Adrenal gland (tissue), 12 donors: ENCODE results near the gene KLHL9. TPM values are rescaled to one million over a fixed set of nuclear protein-coding genes. Genes with fewer than 3 reads are reported as not detected.

Source experiments
- DNase-seq, 7 donors: peaks; one replicate each; pipeline ENCODE4 v3.0.0-alpha.2; 2019 to 2020
- H3K27ac ChIP-seq, 5 donors: fragments of 200-600 bp; sonication (generic) in 4 of 5; 1 replicate in 3 of 5; 2 replicates in 2 of 5; pipeline versions ENCODE4 v1.5.1 to v1.8.0; 2016 to 2020; ENCODE audit warnings: mild to moderate bottlenecking in 1 of 5
- H3K27me3 ChIP-seq: fragments of 200-600 bp; 2 replicates; pipeline ENCODE4 v1.8.0; 2021
- H3K36me3 ChIP-seq, 2 donors: fragments of 200-600 bp; replicated peaks in 1 of 2; 1 replicate in 1 of 2; 2 replicates in 1 of 2; pipeline versions ENCODE4 v1.5.1 to v1.8.0; 2018 to 2022
- H3K4me1 ChIP-seq, 2 donors: fragments of 200-600 bp; replicated peaks in 1 of 2; 1 replicate in 1 of 2; 2 replicates in 1 of 2; pipeline versions ENCODE4 v1.5.1 to v1.8.0; 2018 to 2021
- H3K4me3 ChIP-seq, 4 donors: fragments of 200-600 bp; sonication (generic) in 3 of 4; one replicate each; pipeline ENCODE4 v1.5.1; 2016 to 2018
- H3K9me3 ChIP-seq, 3 donors: fragments of 200-600 bp; sonication (generic) in 1 of 3; replicated peaks in 1 of 3; 1 replicate in 2 of 3; 2 replicates in 1 of 3; pipeline versions ENCODE4 v1.5.1 to v1.8.0; 2016 to 2021
- POLR2A ChIP-seq, 2 donors: fragments of 450-650 bp; IDR thresholded peaks; one replicate each; pipeline ENCODE4 v1.6.1; 2017; ENCODE audit warnings: antibody characterized with exemption in 2 of 2, mild to moderate bottlenecking in 2 of 2, moderate library complexity in 1 of 2
- WGBS, 4 donors: extraction: QIAGEN DNeasy Blood & Tissue Kit in 2 of 4; methylation state at CpG; one replicate each; pipeline versions ENCODE4 v1.1.5 to v1.1.7; 2013 to 2017; 5-methylcytosine and 5-hydroxymethylcytosine counted together
- intact Hi-C, 2 donors: fragments of 100-400 bp; cut with DNase I; formaldehyde crosslinking; loops; one replicate each; pipeline versions ENCODE4 v1.14.1 to v1.15.0; 2022 to 2023
- polyA plus RNA-seq, 3 donors: library from polyadenylated mRNA; stranded (reverse); fragments of 200-250 nt in 2 of 3; fragments of 350-450 nt in 1 of 3; fragmentation: Illumina TruSeq in 1 of 3; extraction: RNeasy Lipid Tissue Mini Kit (QIAGEN cat#74804) in 1 of 3; gene quantifications; one replicate each; pipeline ENCODE4 v1.2.3, GENCODE V29; 2013 to 2014
- total RNA-seq, 9 donors: library from RNA; depleted of rRNA in 4 of 9; stranded (reverse); fragments of >200 nt in 4 of 9; fragments of 120-200 nt in 1 of 9; fragmentation: NEBNext Ultra II Directional in 1 of 9; extraction: Animal tissue kit (Norgen Biotek cat#: 25700) in 1 of 9; gene quantifications; one replicate each; pipeline versions ENCODE4 v1.1.0 to v1.2.4, GENCODE V29; 2013 to 2023
- TF ChIP-seq, protein P1 (sequence below), 6 experiments: fragments of 450-650 bp in 4 of 6; fragments of 200-600 bp in 2 of 6; sonication (generic) in 1 of 6; IDR thresholded peaks; 1 replicate in 5 of 6; 2 replicates in 1 of 6; pipeline versions ENCODE4 v1.5.1 to v1.8.0; 2016 to 2021; ENCODE audit warnings: antibody characterized with exemption in 6 of 6, mild to moderate bottlenecking in 2 of 6, moderate library complexity in 1 of 6
- donor health status: healthy with polysubstance abuse.
- donor health status: Bipolar disorder and iron deficiency.
- donor health status: DM: yes; HTN: yes; CAD: no.
- donor health status: DM: no; HTN: no; CAD: no.
- donor health status: DM: no; HTN: no; CAD: no.
- donor health status: DM: yes; HTN: yes; CAD: no.

Gene KLHL9
- total and polyA plus RNA-seq, 12 donors, result 6.7 to 30.4 (median 20.7) TPM

GRCh38 chr9:21322911-21323461, 12.2 kb downstream of the KLHL9 start:
- intact Hi-C loops, result loop anchor here (10.0 kb wide), 2 partner anchors 72 to 462 kb away; no protein-coding TSS in a partner anchor
- no peak for TF ChIP-seq POLR2A (IDR thresholded peaks at IDR 0.05)
- TF ChIP-seq, protein P1, sequence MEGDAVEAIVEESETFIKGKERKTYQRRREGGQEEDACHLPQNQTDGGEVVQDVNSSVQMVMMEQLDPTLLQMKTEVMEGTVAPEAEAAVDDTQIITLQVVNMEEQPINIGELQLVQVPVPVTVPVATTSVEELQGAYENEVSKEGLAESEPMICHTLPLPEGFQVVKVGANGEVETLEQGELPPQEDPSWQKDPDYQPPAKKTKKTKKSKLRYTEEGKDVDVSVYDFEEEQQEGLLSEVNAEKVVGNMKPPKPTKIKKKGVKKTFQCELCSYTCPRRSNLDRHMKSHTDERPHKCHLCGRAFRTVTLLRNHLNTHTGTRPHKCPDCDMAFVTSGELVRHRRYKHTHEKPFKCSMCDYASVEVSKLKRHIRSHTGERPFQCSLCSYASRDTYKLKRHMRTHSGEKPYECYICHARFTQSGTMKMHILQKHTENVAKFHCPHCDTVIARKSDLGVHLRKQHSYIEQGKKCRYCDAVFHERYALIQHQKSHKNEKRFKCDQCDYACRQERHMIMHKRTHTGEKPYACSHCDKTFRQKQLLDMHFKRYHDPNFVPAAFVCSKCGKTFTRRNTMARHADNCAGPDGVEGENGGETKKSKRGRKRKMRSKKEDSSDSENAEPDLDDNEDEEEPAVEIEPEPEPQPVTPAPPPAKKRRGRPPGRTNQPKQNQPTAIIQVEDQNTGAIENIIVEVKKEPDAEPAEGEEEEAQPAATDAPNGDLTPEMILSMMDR (IDR thresholded peaks at IDR 0.05), result no peak
- H3K27me3 ChIP-seq, result no peaks in the 10 kb centered on the region
- DNase-seq, result no peak
- peaks cover 0 to 9% of the 10 kb centered on the region in 2 donors for H3K36me3 ChIP-seq
- no peak overlapping the region for H3K27ac ChIP-seq
- WGBS, 4 donors, result 90 to 95% (median 91%) methylated on average over 5 of the region's 5 CpGs
- H3K4me1 ChIP-seq, result peaks cover 0 to 7% of the 10 kb centered on the region in 2 donors
- H3K4me3 ChIP-seq, result no peak overlapping the region
- no peaks in the 10 kb centered on the region for H3K9me3 ChIP-seq

GRCh38 chr9:21320465-21320864, 14.7 kb downstream of the KLHL9 start:
- no peaks in the 10 kb centered on the region for H3K27me3 ChIP-seq
- intact Hi-C loops, result loop anchor here (10.0 kb wide), 2 partner anchors 74 to 464 kb away; no protein-coding TSS in a partner anchor
- no peak overlapping the region for H3K4me3 ChIP-seq
- H3K27ac ChIP-seq, result no peak overlapping the region
- H3K9me3 ChIP-seq, result no peaks in the 10 kb centered on the region
- WGBS, 4 donors, result 73 to 86% (median 83%) methylated on average over 2 of the region's 2 CpGs
- DNase-seq, result no peak
- no peak for TF ChIP-seq POLR2A (IDR thresholded peaks at IDR 0.05)
- TF ChIP-seq, protein P1 (IDR thresholded peaks at IDR 0.05), result no peak
- peaks cover 0 to 9% of the 10 kb centered on the region in 2 donors for H3K36me3 ChIP-seq
- peaks cover 0 to 7% of the 10 kb centered on the region in 2 donors for H3K4me1 ChIP-seq

DNA sequence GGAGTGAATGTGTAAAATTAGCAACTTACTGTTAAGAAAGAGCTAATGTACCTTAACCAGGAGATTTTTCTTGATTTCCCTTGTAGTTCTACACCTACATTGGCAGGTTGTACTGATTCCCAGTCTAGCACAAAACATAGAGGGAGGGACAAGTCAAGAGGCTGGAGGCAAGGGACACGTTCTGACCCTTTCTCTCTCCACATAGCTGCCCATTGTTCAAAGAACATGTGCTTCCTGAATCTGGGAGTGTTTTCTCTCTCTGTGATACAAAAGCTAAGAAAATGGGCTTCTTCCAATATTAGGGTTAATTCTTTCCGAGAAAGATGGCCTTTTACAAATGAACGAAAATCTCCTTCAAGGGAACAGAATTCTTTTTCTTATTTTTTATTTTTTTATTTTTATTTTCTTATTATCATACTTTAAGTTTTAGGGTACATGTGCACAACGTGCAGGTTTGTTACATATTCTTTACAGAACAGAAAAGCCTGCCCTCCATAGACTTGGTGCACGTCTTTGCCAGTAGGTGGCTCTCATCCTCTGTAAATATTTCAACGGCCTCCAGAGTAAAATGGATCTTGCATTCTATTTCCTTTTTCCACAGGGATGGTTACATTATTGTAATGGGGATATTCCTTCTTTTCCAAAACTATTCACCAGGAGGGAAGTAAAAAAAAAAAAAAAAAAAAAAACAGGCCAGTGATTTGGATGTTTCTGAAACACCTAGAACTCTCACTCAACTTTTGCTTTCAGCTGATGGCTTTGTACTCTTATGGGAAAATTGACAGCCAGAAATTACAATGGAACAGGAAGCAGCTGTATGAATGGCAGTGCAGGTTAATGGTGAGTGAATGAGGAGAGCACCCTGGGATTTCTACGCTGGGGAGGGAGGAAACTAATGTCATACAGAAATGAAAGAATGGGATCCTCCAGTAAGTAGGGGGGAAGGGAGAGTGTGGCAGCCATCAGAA, 17.0 kb downstream of the KLHL9 start:
- Histone ChIP-seq H3K27me3 (no peaks in the 10 kb centered on the region), H3K9me3 (no peaks in the 10 kb centered on the region), H3K4me3 (no peak overlapping the region), H3K4me1 (peaks cover 0 to 7% of the 10 kb centered on the region in 2 donors), H3K36me3 (peaks cover 0 to 3% of the 10 kb centered on the region in 2 donors), H3K27ac (no peak overlapping the region)
- WGBS, 4 donors, result 17 to 20% (median 19%) methylated on average over 7 of the region's 7 CpGs
- intact Hi-C loops, result no loop called here
- peak; percentile 24 to 69 (median 39) for DNase-seq
- TF ChIP-seq, protein P1 (IDR thresholded peaks at IDR 0.05), result peak; percentile 43 to 71 (median 61)
- TF ChIP-seq POLR2A (IDR thresholded peaks at IDR 0.05), result no peak

DNA sequence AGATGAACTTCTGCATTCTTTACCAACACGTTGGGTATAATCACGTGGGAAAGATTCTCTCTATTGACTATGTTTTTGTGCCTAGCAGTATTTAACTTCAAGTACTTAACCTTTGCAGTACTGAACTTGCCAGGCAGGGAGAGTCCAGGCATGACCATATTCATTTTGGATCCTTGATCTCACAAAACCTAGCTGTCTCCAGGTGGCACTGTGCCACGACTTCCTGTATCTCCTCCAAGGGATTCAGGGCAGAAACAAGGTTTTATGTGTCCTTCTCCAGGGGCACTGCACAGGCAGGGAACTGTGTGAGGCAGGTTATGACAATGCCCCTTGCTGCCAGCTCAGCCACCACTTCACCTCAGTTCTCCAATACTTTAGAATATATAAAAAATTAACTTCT, 18.3 kb downstream of the KLHL9 start:
- intact Hi-C loops, result no loop called here
- H3K27me3 ChIP-seq, result no peaks in the 10 kb centered on the region
- no peak overlapping the region for H3K4me3 ChIP-seq
- no peak overlapping the region for H3K27ac ChIP-seq
- no peak for TF ChIP-seq POLR2A (IDR thresholded peaks at IDR 0.05)
- TF ChIP-seq, protein P1 (IDR thresholded peaks at IDR 0.05), result no peak
- peak in 2 of 7 donors; percentile 19 to 57 for DNase-seq
- peaks cover 0 to 7% of the 10 kb centered on the region in 2 donors for H3K4me1 ChIP-seq
- peaks cover 0 to 3% of the 10 kb centered on the region in 2 donors for H3K36me3 ChIP-seq
- WGBS, 4 donors, result 13 to 21% (median 20%) methylated on average over 3 of the region's 3 CpGs
- H3K9me3 ChIP-seq, result no peaks in the 10 kb centered on the region
